Neuron (in vitro differentiated cells): ENCODE measurements around the gene RDH11.
"Not testable (repeated sequence)": the region's sequence is repeated elsewhere in the genome, so short reads cannot be mapped to it uniquely, and the experiment has no call there.

Experiments
- H2AFZ ChIP-seq: one replicate; pipeline ENCODE4 v1.6.1; 2013; ENCODE audit warnings: low read depth, mild to moderate bottlenecking, inconsistent platforms, low read length, moderate library complexity
- H3K27me3 ChIP-seq: one replicate; pipeline ENCODE4 v1.6.1; 2013; ENCODE audit warnings: low read length; ENCODE audit not compliant: insufficient read depth
- H3K36me3 ChIP-seq: one replicate; pipeline ENCODE4 v1.6.1; 2013; ENCODE audit warnings: low read length; ENCODE audit not compliant: insufficient read depth
- H3K4me1 ChIP-seq: one replicate; pipeline ENCODE4 v1.6.1; 2013; ENCODE audit warnings: low read length; ENCODE audit not compliant: insufficient read depth
- H3K4me3 ChIP-seq: 2 replicates; pipeline ENCODE4 v1.5.1; 2013; ENCODE audit warnings: mild to moderate bottlenecking, low read length, moderate library complexity
- H3K9me3 ChIP-seq: one replicate; pipeline ENCODE4 v1.6.1; 2013; ENCODE audit warnings: low read length

The RDH11 gene

GRCh38 chr14:67721875-67722274 is 26.3 kb upstream of the RDH11 start:
- Histone ChIP-seq H3K36me3 (no peaks in the 10 kb centered on the region), H3K9me3 (peaks cover 2% of the 10 kb centered on the region), H2AFZ (no peak overlapping the region), H3K4me3 (no peak overlapping the region), H3K4me1 (no peaks in the 10 kb centered on the region), H3K27me3 (peaks cover 4% of the 10 kb centered on the region)

- Histone ChIP-seq H2AFZ (no peak overlapping the region), H3K9me3 (no peaks in the 10 kb centered on the region)
Observed at GRCh38 chr14:67719866-67720265, 24.3 kb upstream of the RDH11 start.

GRCh38 chr14:67719385-67719784 is 23.8 kb upstream of the RDH11 start:
- not testable (repeated sequence) for H3K27me3 ChIP-seq, H3K36me3 ChIP-seq, H3K4me1 ChIP-seq, H2AFZ ChIP-seq, H3K9me3 ChIP-seq, H3K4me3 ChIP-seq

More at GRCh38 chr14:67719866-67720265, 24.3 kb upstream of the RDH11 start:
- no peak overlapping the region for H3K4me3 ChIP-seq
- no peaks in the 10 kb centered on the region for H3K4me1 ChIP-seq
- no peaks in the 10 kb centered on the region for H3K36me3 ChIP-seq
- H3K27me3 ChIP-seq: peaks cover 4% of the 10 kb centered on the region

GRCh38 chr14:67718265-67718664 is 22.7 kb upstream of the RDH11 start:
- H3K36me3 ChIP-seq: no peaks in the 10 kb centered on the region
- no peak overlapping the region for H3K4me3 ChIP-seq
- H3K27me3 ChIP-seq: peaks cover 4% of the 10 kb centered on the region
- no peaks in the 10 kb centered on the region for H3K9me3 ChIP-seq
- H2AFZ ChIP-seq: no peak overlapping the region
- no peaks in the 10 kb centered on the region for H3K4me1 ChIP-seq

GRCh38 chr14:67717048-67717447 is 21.5 kb upstream of the RDH11 start:
- no peaks in the 10 kb centered on the region for H3K9me3 ChIP-seq
- H3K4me3 ChIP-seq: no peak overlapping the region
- H3K4me1 ChIP-seq: no peaks in the 10 kb centered on the region
- H3K27me3 ChIP-seq: no peaks in the 10 kb centered on the region
- H3K36me3 ChIP-seq: no peaks in the 10 kb centered on the region
- H2AFZ ChIP-seq: no peak overlapping the region

GRCh38 chr14:67710209-67710608 is 14.6 kb upstream of the RDH11 start:
- Histone ChIP-seq H3K4me1 (no peaks in the 10 kb centered on the region), H3K36me3 (no peaks in the 10 kb centered on the region), H3K9me3 (peaks cover 7% of the 10 kb centered on the region)

GRCh38 chr14:67709796-67710195 is 14.2 kb upstream of the RDH11 start:
- H2AFZ ChIP-seq, H3K9me3 ChIP-seq, H3K4me1 ChIP-seq, H3K4me3 ChIP-seq, H3K27me3 ChIP-seq, H3K36me3 ChIP-seq: not testable (repeated sequence)

More at GRCh38 chr14:67710209-67710608, 14.6 kb upstream of the RDH11 start:
- Histone ChIP-seq H3K27me3 (no peaks in the 10 kb centered on the region), H2AFZ (no peak overlapping the region), H3K4me3 (no peak overlapping the region)

- H3K4me1 ChIP-seq, H3K4me3 ChIP-seq, H3K9me3 ChIP-seq, H2AFZ ChIP-seq, H3K36me3 ChIP-seq, H3K27me3 ChIP-seq: not testable (repeated sequence)
Observed at GRCh38 chr14:67709346-67709745, 13.8 kb upstream of the RDH11 start.

- H3K4me1 ChIP-seq: peaks cover 6% of the 10 kb centered on the region
- no peaks in the 10 kb centered on the region for H3K27me3 ChIP-seq
- H3K36me3 ChIP-seq: no peaks in the 10 kb centered on the region
- H2AFZ ChIP-seq: no peak overlapping the region
- H3K9me3 ChIP-seq: peaks cover 7% of the 10 kb centered on the region
- no peak overlapping the region for H3K4me3 ChIP-seq
Observed at GRCh38 chr14:67705211-67705610, 9.6 kb upstream of the RDH11 start.

GRCh38 chr14:67704484-67705089 is 9.0 kb upstream of the RDH11 start:
- H3K9me3 ChIP-seq: peaks cover 3% of the 10 kb centered on the region
- H2AFZ ChIP-seq: no peak overlapping the region
- H3K27me3 ChIP-seq: no peaks in the 10 kb centered on the region
- no peak overlapping the region for H3K4me3 ChIP-seq
- peaks cover 6% of the 10 kb centered on the region for H3K4me1 ChIP-seq
- H3K36me3 ChIP-seq: no peaks in the 10 kb centered on the region

GRCh38 chr14:67703997-67704396 is 8.4 kb upstream of the RDH11 start:
- H3K27me3 ChIP-seq: no peaks in the 10 kb centered on the region
- H3K36me3 ChIP-seq: no peaks in the 10 kb centered on the region
- no peak overlapping the region for H3K4me3 ChIP-seq
- H3K4me1 ChIP-seq: peaks cover 6% of the 10 kb centered on the region
- H3K9me3 ChIP-seq: no peaks in the 10 kb centered on the region
- no peak overlapping the region for H2AFZ ChIP-seq

GRCh38 chr14:67701492-67701891 is 5.9 kb upstream of the RDH11 start, which contains the start of gene RDH12:
Gene RDH12 (plus strand): TSS chr14:67701886. CDS start chr14:67722643, 20,757 bp downstream.
- not testable (repeated sequence) for H3K4me3 ChIP-seq, H3K9me3 ChIP-seq, H3K4me1 ChIP-seq, H3K27me3 ChIP-seq, H3K36me3 ChIP-seq, H2AFZ ChIP-seq

GRCh38 chr14:67698179-67698578 is 2.6 kb upstream of the RDH11 start:
- Histone ChIP-seq H3K27me3 (no peaks in the 10 kb centered on the region), H3K4me1 (peaks cover 6% of the 10 kb centered on the region), H3K9me3 (no peaks in the 10 kb centered on the region), H3K4me3 (no peak overlapping the region), H2AFZ (no peak overlapping the region), H3K36me3 (peaks cover under 1% of the 10 kb centered on the region)

GRCh38 chr14:67697006-67697405 is 1.4 kb upstream of the RDH11 start:
- peaks cover 6% of the 10 kb centered on the region for H3K4me1 ChIP-seq
- H3K27me3 ChIP-seq: no peaks in the 10 kb centered on the region
- H3K36me3 ChIP-seq: peaks cover 12% of the 10 kb centered on the region
- H3K9me3 ChIP-seq: no peaks in the 10 kb centered on the region
- no peak overlapping the region for H3K4me3 ChIP-seq
- H2AFZ ChIP-seq: no peak overlapping the region
